Effector CD4-positive, alpha-beta T cell (primary cell): ENCODE measurements around the gene TTR.

Experiments used
- DNase-seq: peaks from one replicate; pipeline ENCODE4 v3.0.0-alpha.2; 2020

Gene TTR

GRCh38 chr18:31581498-31582197, 10.0 kb upstream of the TTR start:
- DNase-seq: no peak

GRCh38 chr18:31583185-31583854, 8.4 kb upstream of the TTR start:
- no peak for DNase-seq

- DNase-seq: no peak
Observed at GRCh38 chr18:31585991-31586390, 5.7 kb upstream of the TTR start.

- no peak for DNase-seq
Observed at GRCh38 chr18:31586616-31587015, 5.1 kb upstream of the TTR start.

- DNase-seq: no peak
Observed at GRCh38 chr18:31587529-31587928, 4.1 kb upstream of the TTR start.

GRCh38 chr18:31590570-31590969, 1.1 kb upstream of the TTR start:
- no peak for DNase-seq

GRCh38 chr18:31591113-31591512, 564 bp upstream of the TTR start:
- no peak for DNase-seq

GRCh38 chr18:31592506-31593157, 955 bp downstream of the TTR start:
- DNase-seq: no peak

- no peak for DNase-seq
Observed at GRCh38 chr18:31595121-31595771, 3.6 kb downstream of the TTR start.

GRCh38 chr18:31596081-31596872, 4.6 kb downstream of the TTR start:
- DNase-seq: no peak

GRCh38 chr18:31598021-31598805, 6.5 kb downstream of the TTR start:
- DNase-seq: no peak

GRCh38 chr18:31603315-31603714, 11.6 kb downstream of the TTR start:
- DNase-seq: no peak

GRCh38 chr18:31606265-31606664, 14.6 kb downstream of the TTR start:
- no peak for DNase-seq

- DNase-seq: no peak
Observed at GRCh38 chr18:31607384-31607783, 15.7 kb downstream of the TTR start.

- DNase-seq: no peak
Observed at GRCh38 chr18:31609886-31610285, 18.2 kb downstream of the TTR start.

GRCh38 chr18:31610286-31611205, 18.9 kb downstream of the TTR start:
- no peak for DNase-seq

GRCh38 chr18:31611511-31611910, 19.8 kb downstream of the TTR start:
- DNase-seq: no peak

- DNase-seq: no peak
Observed at GRCh38 chr18:31612124-31612523, 20.4 kb downstream of the TTR start.

- no peak for DNase-seq
Observed at GRCh38 chr18:31614044-31614443, 22.4 kb downstream of the TTR start.

- no peak for DNase-seq
Observed at GRCh38 chr18:31616586-31616985, 24.9 kb downstream of the TTR start.
